Stomach (tissue), 4 donors: Measurements from ENCODE around the gene CSF1.

ENCODE experiments used
- CTCF ChIP-seq, 7 experiments: fragments of 450-650 bp in 4 of 7; fragments of 200-600 bp in 3 of 7; sonication (generic) in 3 of 7; IDR thresholded peaks; one replicate each; pipeline ENCODE4 v1.5.1; 2016 to 2019; ENCODE audit warnings: antibody characterized with exemption in 7 of 7, control low read depth in 2 of 7, mild to moderate bottlenecking in 1 of 7
- EP300 ChIP-seq: sonication (generic); formaldehyde crosslinking; IDR thresholded peaks from one replicate; pipeline ENCODE4 v1.6.1; 2017; ENCODE audit warnings: antibody characterized with exemption
- POLR2A ChIP-seq, 4 donors: fragments of 450-650 bp; IDR thresholded peaks; one replicate each; pipeline ENCODE4 v1.6.1; 2016; ENCODE audit warnings: antibody characterized with exemption in 4 of 4, control low read depth in 2 of 4, mild to moderate bottlenecking in 1 of 4, moderate library complexity in 1 of 4
- POLR2AphosphoS5 ChIP-seq, 3 donors: sonication (generic); formaldehyde crosslinking; IDR thresholded peaks; one replicate each; pipeline ENCODE4 v1.6.1; 2016; ENCODE audit warnings: antibody characterized with exemption in 3 of 3

GRCh38 chr1:109959974-109960744 is 49.5 kb downstream of the CSF1 start:
- TF ChIP-seq CTCF (IDR thresholded peaks at IDR 0.05) (no peak), POLR2A (IDR thresholded peaks at IDR 0.05) (no peak), EP300 (no peak), POLR2AphosphoS5 (IDR thresholded peaks at IDR 0.05) (peak in 1 of 3 donors; percentile 19)
